GM12892 (cell line): ENCODE results near the gene GPR137.

Source experiments
- POLR2A ChIP-seq: IDR thresholded peaks from 2 replicates; pipeline ENCODE4 v1.6.1; 2011; ENCODE audit warnings: low read depth, low read length, control low read depth
- POLR2AphosphoS5 ChIP-seq: IDR thresholded peaks from 2 replicates; pipeline ENCODE4 v1.6.1; 2011; ENCODE audit warnings: low read depth, low read length, control low read depth
- TAF1 ChIP-seq: IDR thresholded peaks from 2 replicates; pipeline ENCODE4 v1.6.1; 2011; ENCODE audit warnings: low read depth, mild to moderate bottlenecking, control low read depth, low read length, borderline replicate concordance

GRCh38 chr11:64263947-64264317, 21.7 kb upstream of the GPR137 start:
- no peak for TF ChIP-seq POLR2A
- no peak for TF ChIP-seq POLR2AphosphoS5
- no peak for TF ChIP-seq TAF1
